ENCODE results near the gene GNG7. TPM values are rescaled to one million over a fixed set of nuclear protein-coding genes. Genes with fewer than 3 reads are reported as not detected.
"Not testable (repeated sequence)": the region's sequence is repeated elsewhere in the genome, so short reads cannot be mapped to it uniquely, and the experiment has no call there.

Gene GNG7
- total RNA-seq, 4 donors from 2014 or later: 4.7 to 15.6 (median 9.2) TPM

DNA sequence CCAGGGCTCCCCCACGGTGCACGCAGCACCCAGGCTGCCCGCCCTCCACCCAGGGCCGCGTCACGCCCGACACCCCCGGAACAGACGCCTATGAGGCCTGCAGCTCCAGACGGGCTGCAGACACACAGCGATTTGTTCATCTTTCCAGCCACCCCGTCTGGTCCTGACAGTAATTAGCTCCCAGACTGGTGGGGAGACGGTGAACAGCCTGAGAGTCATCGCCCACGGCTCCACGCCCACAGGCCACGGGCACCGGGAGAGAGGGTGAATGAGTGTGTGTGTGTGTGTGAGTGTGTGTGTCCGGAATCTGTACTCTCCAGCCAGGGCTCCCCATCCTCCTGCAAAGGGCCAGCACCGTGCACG, 208.4 kb downstream of the GNG7 start:
- no peaks in the 10 kb centered on the region for H3K9me3 ChIP-seq
- TF ChIP-seq POLR2A (IDR thresholded peaks at IDR 0.05) (no peak), POLR2AphosphoS5 (IDR thresholded peaks at IDR 0.05) (no peak), CTCF (IDR thresholded peaks at IDR 0.05) (no peak)
- ATAC-seq: no peak
- peaks cover 0 to 52% (median 39%) of the 10 kb centered on the region in 3 donors for H3K4me1 ChIP-seq
- H3K27ac ChIP-seq: peak overlapping the region in 3 of 4 donors; percentile 90 to 97 (median 97)
- peak overlapping the region in 1 of 2 donors; percentile 64 for H3K4me3 ChIP-seq
- H3K36me3 ChIP-seq: no peaks in the 10 kb centered on the region
- H3K27me3 ChIP-seq: no peaks in the 10 kb centered on the region
- 33% methylated on average over 4 of the region's 21 CpGs; no CpG with 5 or more reads in 1 of the 2 donors for WGBS, 2 donors (ENCODE audit: low coverage in 1 of 2)

GRCh38 chr19:2493448-2493847, 209.0 kb downstream of the GNG7 start:
- H3K27me3 ChIP-seq, H3K4me3 ChIP-seq, H3K9me3 ChIP-seq, H3K36me3 ChIP-seq, ATAC-seq: not testable (repeated sequence)
- WGBS, 2 donors (ENCODE audit: low coverage in 1 of 2): 72 to 82% methylated on average over 6 to 10 of the region's 14 CpGs
- H3K27ac ChIP-seq: peak overlapping the region in 3 of 4 donors; percentile 90 to 97 (median 97)
- H3K4me1 ChIP-seq: peaks cover 0 to 58% (median 45%) of the 10 kb centered on the region in 3 donors

DNA sequence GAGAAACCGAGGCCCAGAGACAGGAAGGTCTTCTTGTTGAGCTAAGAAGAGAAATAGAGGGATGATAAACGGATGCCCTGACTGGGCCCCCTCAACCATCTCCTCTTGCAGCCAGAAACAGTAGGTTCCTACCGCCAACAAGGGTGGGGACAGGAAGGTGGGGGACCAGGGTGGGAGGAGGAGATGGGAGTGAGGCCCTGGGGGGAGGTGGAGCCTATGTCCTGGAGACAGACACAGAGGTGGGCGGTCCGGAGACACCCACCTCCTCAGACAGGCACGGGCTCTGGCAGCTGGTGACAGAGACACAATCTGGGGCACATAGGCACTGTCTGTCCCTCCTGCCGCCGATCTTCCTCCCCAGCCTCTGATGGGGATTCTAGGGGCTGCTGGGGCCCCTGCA, 209.6 kb downstream of the GNG7 start:
- H3K4me1 ChIP-seq: peaks cover 0 to 64% (median 50%) of the 10 kb centered on the region in 3 donors
- no peak for ATAC-seq
- no peaks in the 10 kb centered on the region for H3K36me3 ChIP-seq
- no peaks in the 10 kb centered on the region for H3K27me3 ChIP-seq
- H3K4me3 ChIP-seq: no peak overlapping the region
- no peak for TF ChIP-seq POLR2AphosphoS5 (IDR thresholded peaks at IDR 0.05)
- TF ChIP-seq EP300 (IDR thresholded peaks at IDR 0.05): no peak
- no peak for TF ChIP-seq POLR2A (IDR thresholded peaks at IDR 0.05)
- TF ChIP-seq CTCF (IDR thresholded peaks at IDR 0.05): no peak
- WGBS, 2 donors (ENCODE audit: low coverage in 1 of 2): 58% methylated on average over 4 of the region's 8 CpGs; no CpG with 5 or more reads in 1 of the 2 donors
- peak overlapping the region in 2 of 4 donors; percentile 97 for H3K27ac ChIP-seq
- H3K9me3 ChIP-seq: no peaks in the 10 kb centered on the region

- H3K27me3 ChIP-seq: no peaks in the 10 kb centered on the region
- ATAC-seq: no peak
- no peak overlapping the region for H3K4me3 ChIP-seq
- peak overlapping the region in 2 of 4 donors; percentile 10 to 97 for H3K27ac ChIP-seq
- no peaks in the 10 kb centered on the region for H3K36me3 ChIP-seq
- WGBS, 2 donors (ENCODE audit: low coverage in 1 of 2): 62% methylated on average over 12 of the region's 23 CpGs; no CpG with 5 or more reads in 1 of the 2 donors
- peaks cover 0 to 66% (median 50%) of the 10 kb centered on the region in 3 donors for H3K4me1 ChIP-seq
- TF ChIP-seq POLR2A (IDR thresholded peaks at IDR 0.05) (no peak), EP300 (IDR thresholded peaks at IDR 0.05) (no peak), CTCF (IDR thresholded peaks at IDR 0.05) (no peak), POLR2AphosphoS5 (IDR thresholded peaks at IDR 0.05) (no peak)
- H3K9me3 ChIP-seq: no peaks in the 10 kb centered on the region
Measured at GRCh38 chr19:2491130-2491801, 211.2 kb downstream of the GNG7 start.

DNA sequence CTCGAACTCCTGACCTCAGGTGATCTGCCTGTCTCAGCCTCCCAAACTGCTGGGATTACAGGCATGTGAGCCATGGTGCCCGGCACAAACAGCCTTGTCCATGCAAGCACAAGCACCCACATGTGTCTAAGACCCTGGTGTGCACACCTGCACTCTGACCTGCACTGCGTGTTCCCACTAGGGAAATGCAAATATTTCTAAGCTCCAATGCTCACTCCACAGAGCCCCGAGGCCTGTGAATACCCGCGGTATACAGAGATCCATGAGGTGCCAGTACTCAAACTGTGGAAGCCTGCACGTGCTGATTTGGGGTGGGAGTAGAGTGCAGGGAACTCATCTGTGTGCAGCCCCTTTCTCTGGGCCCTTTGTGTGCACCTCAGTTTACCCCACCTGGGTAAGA, 211.8 kb downstream of the GNG7 start:
- no peaks in the 10 kb centered on the region for H3K36me3 ChIP-seq
- TF ChIP-seq CTCF (IDR thresholded peaks at IDR 0.05) (no peak), POLR2A (IDR thresholded peaks at IDR 0.05) (no peak), POLR2AphosphoS5 (IDR thresholded peaks at IDR 0.05) (no peak), EP300 (IDR thresholded peaks at IDR 0.05) (no peak)
- H3K9me3 ChIP-seq: no peaks in the 10 kb centered on the region
- no peak for ATAC-seq
- H3K4me1 ChIP-seq: peaks cover 0 to 60% (median 44%) of the 10 kb centered on the region in 3 donors
- 64% methylated on average over 4 of the region's 7 CpGs; no CpG with 5 or more reads in 1 of the 2 donors for WGBS, 2 donors (ENCODE audit: low coverage in 1 of 2)
- H3K4me3 ChIP-seq: no peak overlapping the region
- H3K27ac ChIP-seq: no peak overlapping the region
- H3K27me3 ChIP-seq: no peaks in the 10 kb centered on the region
